HG03025 (cell line): ENCODE results near the gene PRICKLE1.
A peak's percentile ranks its signal among the peaks of the same experiment; 100 is the strongest.

Experiments used
- ATAC-seq: cut with Tn5 transposase; IDR thresholded peaks from one replicate; pipeline ENCODE4 v1.9.1; 2021; ENCODE audit warnings: mild to moderate bottlenecking, moderate library complexity; ENCODE audit not compliant: unreplicated experiment, low FRiP score

Gene PRICKLE1

GRCh38 chr12:42590330-42590934, 886 bp upstream of the PRICKLE1 start:
- no peak for ATAC-seq

- ATAC-seq: peak; percentile 14
These were observed 752 bp downstream of the PRICKLE1 start for GRCh38 chr12:42588524-42589464.

GRCh38 chr12:42587601-42588523, 1.7 kb downstream of the PRICKLE1 start:
- no peak for ATAC-seq

GRCh38 chr12:42586268-42586667, 3.3 kb downstream of the PRICKLE1 start:
- no peak for ATAC-seq

- ATAC-seq: no peak
These were observed 3.7 kb downstream of the PRICKLE1 start for GRCh38 chr12:42585841-42586216.

- no peak for ATAC-seq
These were observed 4.2 kb downstream of the PRICKLE1 start for GRCh38 chr12:42585154-42585840.

- no peak for ATAC-seq
These were observed 4.9 kb downstream of the PRICKLE1 start for GRCh38 chr12:42584651-42585111.

GRCh38 chr12:42583016-42583415, 6.5 kb downstream of the PRICKLE1 start:
- no peak for ATAC-seq

GRCh38 chr12:42582498-42582897, 7.0 kb downstream of the PRICKLE1 start:
- ATAC-seq: no peak

GRCh38 chr12:42582050-42582449, 7.5 kb downstream of the PRICKLE1 start:
- no peak for ATAC-seq

GRCh38 chr12:42576374-42576773, 13.2 kb downstream of the PRICKLE1 start:
- no peak for ATAC-seq

- no peak for ATAC-seq
These were observed 13.8 kb downstream of the PRICKLE1 start for GRCh38 chr12:42575717-42576116.

GRCh38 chr12:42574851-42575266, 14.7 kb downstream of the PRICKLE1 start:
- no peak for ATAC-seq

GRCh38 chr12:42571327-42572009, 18.1 kb downstream of the PRICKLE1 start:
- ATAC-seq: no peak

- no peak for ATAC-seq
These were observed 19.5 kb downstream of the PRICKLE1 start for GRCh38 chr12:42570076-42570475.

GRCh38 chr12:42568952-42569915, 20.3 kb downstream of the PRICKLE1 start:
- ATAC-seq: peak; percentile 59

GRCh38 chr12:42565633-42566032, 23.9 kb downstream of the PRICKLE1 start:
- no peak for ATAC-seq

GRCh38 chr12:42564996-42565395, 24.6 kb downstream of the PRICKLE1 start:
- no peak for ATAC-seq
